ENCODE data around the gene CROCC2.

Gene CROCC2

GRCh38 chr2:240933966-240934700 is 28.0 kb downstream of the CROCC2 start:
- DNase-seq (ENCODE audit: low spot score): no peak

- DNase-seq (ENCODE audit: low spot score): no peak
Observed at GRCh38 chr2:240934701-240935102, 28.6 kb downstream of the CROCC2 start.

- no peak for DNase-seq (ENCODE audit: low spot score)
Observed at GRCh38 chr2:240935103-240935876, 29.2 kb downstream of the CROCC2 start.

GRCh38 chr2:240936106-240936505 is 30.0 kb downstream of the CROCC2 start:
- no peak for DNase-seq (ENCODE audit: low spot score)

GRCh38 chr2:240946046-240946445 is 39.9 kb downstream of the CROCC2 start:
- DNase-seq (ENCODE audit: low spot score): no peak

GRCh38 chr2:240946654-240947053 is 40.5 kb downstream of the CROCC2 start:
- DNase-seq (ENCODE audit: low spot score): no peak

- DNase-seq (ENCODE audit: low spot score): no peak
Observed at GRCh38 chr2:240947176-240947575, 41.0 kb downstream of the CROCC2 start.

- DNase-seq (ENCODE audit: low spot score): no peak
Observed at GRCh38 chr2:240947607-240948006, 41.5 kb downstream of the CROCC2 start.

GRCh38 chr2:240948086-240948485 is 42.0 kb downstream of the CROCC2 start:
- DNase-seq (ENCODE audit: low spot score): no peak

- no peak for DNase-seq (ENCODE audit: low spot score)
Observed at GRCh38 chr2:240948905-240949790, 43.0 kb downstream of the CROCC2 start.

GRCh38 chr2:240949791-240950705 is 43.9 kb downstream of the CROCC2 start:
- DNase-seq (ENCODE audit: low spot score): no peak

GRCh38 chr2:240951045-240951594 is 45.0 kb downstream of the CROCC2 start:
- no peak for DNase-seq (ENCODE audit: low spot score)

GRCh38 chr2:240952496-240953246 is 46.5 kb downstream of the CROCC2 start:
- DNase-seq (ENCODE audit: low spot score): no peak

- DNase-seq (ENCODE audit: low spot score): peak; percentile 4
Observed at GRCh38 chr2:240953426-240954410, 47.6 kb downstream of the CROCC2 start.

GRCh38 chr2:240954436-240955305 is 48.5 kb downstream of the CROCC2 start:
- peak; percentile 15 for DNase-seq (ENCODE audit: low spot score)

GRCh38 chr2:240955306-240956170 is 49.4 kb downstream of the CROCC2 start:
- peak; percentile 8 for DNase-seq (ENCODE audit: low spot score)

Measured in iPS-NIHi11 (cell line).